GM12878 (cell line): ENCODE results near the gene RANBP1. TPM values are rescaled to one million over a fixed set of nuclear protein-coding genes. Genes with fewer than 3 reads are reported as not detected.

Experiments used
- ATAC-seq: fragments of 200-7000 bp; cut with Tn5 transposase; 3 replicates; pipeline ENCODE4 v1.9.1; 2020; ENCODE audit warnings: mild to moderate bottlenecking, moderate library complexity
- BruUV-seq: library from RNA; stranded (reverse); fragments of 400-500 nt; replicated peaks from 2 replicates; lab custom pipeline; 2021; lab: Mats Ljungman, UMichigan
- CTCF ChIA-PET: fragments of 300-600 bp; sonication (Branson Sonifier 250); formaldehyde crosslinking; extraction: SDS; loops from one replicate; lab custom pipeline; 2021; ENCODE audit warnings: inconsistent platforms; lab: Yijun Ruan, JAX
- POLR2A ChIA-PET: fragments of 350-600 bp; formaldehyde crosslinking; extraction: SDS; loops from one replicate; lab custom pipeline; 2021; ENCODE audit warnings: inconsistent platforms; lab: Charles Lee
- RAD21 ChIA-PET: fragments of 300-600 bp; sonication (Branson Sonifier 250); formaldehyde crosslinking; loops from one replicate; lab custom pipeline; 2023; ENCODE audit warnings: antibody characterized with exemption; ENCODE audit not compliant: unreplicated experiment; lab: Charles Lee
- SMC1A ChIA-PET: fragments of 300-600 bp; sonication (Branson Sonifier 250); formaldehyde crosslinking; loops from one replicate; lab custom pipeline; 2023; ENCODE audit not compliant: unreplicated experiment, uncharacterized antibody; lab: Charles Lee
- DNase-seq: peaks from one replicate; pipeline ENCODE4 v3.0.0-alpha.2; 2011; ENCODE audit warnings: low read depth, low spot score
- FAIRE-seq: peaks from 3 replicates; lab custom pipeline; 2011; peaks lifted over from hg19 to GRCh38; lab: Jason Lieb, UNC
- H2AFZ ChIP-seq: 2 replicates; pipeline ENCODE4 v1.6.0; 2011; ENCODE audit warnings: low read depth, low read length, control low read depth; ENCODE audit not compliant: control insufficient read depth
- H3K27ac ChIP-seq: 2 replicates; pipeline ENCODE4 v1.5.1; 2011; ENCODE audit warnings: control low read depth; ENCODE audit not compliant: control insufficient read depth, insufficient read depth
- H3K27me3 ChIP-seq, 2 experiments: replicated peaks in 1 of 2; 2 replicates each; pipeline versions ENCODE4 v1.6.0 to v1.6.1; 2011; ENCODE audit warnings: low read length in 1 of 2; ENCODE audit not compliant: control insufficient read depth in 2 of 2, insufficient read depth in 2 of 2
- H3K36me3 ChIP-seq, 2 experiments: 2 replicates each; pipeline ENCODE4 v1.5.1; 2011; ENCODE audit warnings: low read length in 1 of 2; ENCODE audit not compliant: control insufficient read depth in 2 of 2, insufficient read depth in 2 of 2
- H3K4me1 ChIP-seq: 2 replicates; pipeline ENCODE4 v1.6.1; 2011; ENCODE audit warnings: mild to moderate bottlenecking, low read length, moderate library complexity, mixed read lengths; ENCODE audit not compliant: control insufficient read depth, insufficient read depth
- H3K4me2 ChIP-seq: 2 replicates; pipeline ENCODE4 v1.6.0; 2011; ENCODE audit warnings: control low read depth; ENCODE audit not compliant: control insufficient read depth, insufficient read depth
- H3K4me3 ChIP-seq: fragments of 200-600 bp; sonication (generic); 2 replicates; pipeline ENCODE4 v1.5.1; 2016
- H3K79me2 ChIP-seq: 2 replicates; pipeline ENCODE4 v1.6.0; 2011; ENCODE audit warnings: low read length; ENCODE audit not compliant: control insufficient read depth, insufficient read depth
- H3K9ac ChIP-seq: 2 replicates; pipeline ENCODE4 v1.8.0; 2011; ENCODE audit warnings: low read length, control low read depth, mixed read lengths; ENCODE audit not compliant: control insufficient read depth, insufficient read depth
- H3K9me3 ChIP-seq: replicated peaks from 3 replicates; pipeline ENCODE4 v1.5.1; 2011; ENCODE audit warnings: mild to moderate bottlenecking, low read length; ENCODE audit not compliant: control insufficient read depth, insufficient read depth
- H4K20me1 ChIP-seq: 2 replicates; pipeline ENCODE4 v1.6.0; 2011; ENCODE audit not compliant: control insufficient read depth, insufficient read depth
- CHD2 ChIP-seq: IDR thresholded peaks from 2 replicates; pipeline ENCODE4 v1.6.1; 2011; ENCODE audit warnings: low read depth, low read length, improper control_type of control experiment, borderline replicate concordance
- CHD4 ChIP-seq: fragments of 200-600 bp; sonication (generic); IDR thresholded peaks from 2 replicates; pipeline ENCODE4 v1.6.1; 2016; ENCODE audit warnings: mild to moderate bottlenecking
- EED ChIP-seq: sonication (generic); IDR thresholded peaks from 2 replicates; pipeline ENCODE4 v1.6.1; 2016; ENCODE audit warnings: antibody characterized with exemption, low read depth
- MTA3 ChIP-seq: IDR thresholded peaks from 2 replicates; pipeline ENCODE4 v1.6.1; 2012; ENCODE audit warnings: low read length, inconsistent platforms, borderline replicate concordance
- RAD21 ChIP-seq: IDR thresholded peaks from 2 replicates; pipeline ENCODE4 v1.6.1; 2011; ENCODE audit warnings: mild to moderate bottlenecking, low read depth, low read length, moderate library complexity; ENCODE audit not compliant: insufficient read depth
- SMC3 ChIP-seq: IDR thresholded peaks from 2 replicates; pipeline ENCODE4 v1.6.1; 2011; ENCODE audit warnings: low read length, improper control_type of control experiment, borderline replicate concordance
- SUZ12 ChIP-seq: fragments of 200-600 bp; sonication (generic); IDR thresholded peaks from one replicate; pipeline ENCODE4 v1.6.1; 2018; ENCODE audit warnings: antibody characterized with exemption, mild to moderate bottlenecking; ENCODE audit not compliant: unreplicated experiment
- ZNF622 ChIP-seq: fragments of 450-650 bp; IDR thresholded peaks from 2 replicates; pipeline ENCODE4 v1.6.1; 2017; ENCODE audit warnings: mild to moderate bottlenecking, inconsistent platforms
- WGBS: methylation state at CpG from one replicate; pipeline ENCODE4 v1.1.6; 2016; ENCODE audit warnings: low lambda C conversion rate; ENCODE audit not compliant: insufficient replicate concordance, insufficient coverage; ENCODE audit errors: missing lambda C conversion rate; 5-methylcytosine and 5-hydroxymethylcytosine counted together
- in situ Hi-C: fragments of 300-500 bp; cut with MboI; formaldehyde crosslinking; loops from 9 replicates; pipeline ENCODE4 v1.14.3; 2018; ENCODE audit warnings: mixed read lengths
- intact Hi-C: fragments of 100-400 bp; cut with micrococcal nuclease; formaldehyde crosslinking; loops from one replicate; pipeline ENCODE4 v1.14.2; 2022; ENCODE audit not compliant: unreplicated experiment
- polyA plus RNA-seq, 11 experiments: library from polyadenylated mRNA; depleted of rRNA in 4 of 11; unstranded in 6 of 11; stranded (reverse) in 5 of 11; fragments of >200 nt; fragmentation: Nextera tagmentation in 4 of 11; fragmentation: Illumina TruSeq in 1 of 11; extraction: Ambion mirVana in 4 of 11; extraction: Trizol in 1 of 11; gene quantifications; 1 replicate in 1 of 11; 2 replicates in 10 of 11; pipeline versions ENCODE4 v1.2.1 to v1.2.3, GENCODE V29; 2011 to 2016; ENCODE audit warnings: inconsistent platforms in 2 of 11, missing spikeins in 2 of 11, low read depth in 1 of 11
- total RNA-seq, 4 experiments: library from RNA; depleted of rRNA in 3 of 4; stranded (reverse); fragments of >200 nt in 3 of 4; fragmentation: Illumina TruSeq in 1 of 4; extraction: Trizol in 1 of 4; gene quantifications; 2 replicates each; pipeline versions ENCODE4 v1.2.1 to v1.2.3, GENCODE V29; 2013 to 2021
- TF ChIP-seq, protein P1 (sequence below), 3 experiments: IDR thresholded peaks in 2 of 3; conservative IDR thresholded peaks in 1 of 3; 2 replicates each; pipeline ENCODE4 v1.5.1; 2011; ENCODE audit warnings: low read depth in 3 of 3, low read length in 3 of 3, mild to moderate bottlenecking in 3 of 3, control low read depth in 2 of 3, moderate library complexity in 2 of 3, inconsistent platforms in 1 of 3, mixed read lengths in 1 of 3; ENCODE audit not compliant: control insufficient read depth in 2 of 3, insufficient read depth in 1 of 3; ENCODE audit errors: extremely low read depth in 1 of 3
- TF ChIP-seq, protein P2 (sequence below): fragments of 450-650 bp; IDR thresholded peaks from 2 replicates; pipeline ENCODE4 v1.6.1; 2018; ENCODE audit warnings: borderline replicate concordance, mild to moderate bottlenecking; ENCODE audit not compliant: partially characterized antibody
- TF ChIP-seq, protein P3 (sequence below): fragments of 450-650 bp; IDR thresholded peaks from 2 replicates; pipeline ENCODE4 v1.6.1; 2017; ENCODE audit warnings: mild to moderate bottlenecking, moderate library complexity

The RANBP1 gene
- total and polyA plus RNA-seq, 10 of the 15 experiments (the other 5 are each of a cell fraction or from before 2014, with no cell fraction given) = 55.3 to 808 (median 394) TPM

DNA sequence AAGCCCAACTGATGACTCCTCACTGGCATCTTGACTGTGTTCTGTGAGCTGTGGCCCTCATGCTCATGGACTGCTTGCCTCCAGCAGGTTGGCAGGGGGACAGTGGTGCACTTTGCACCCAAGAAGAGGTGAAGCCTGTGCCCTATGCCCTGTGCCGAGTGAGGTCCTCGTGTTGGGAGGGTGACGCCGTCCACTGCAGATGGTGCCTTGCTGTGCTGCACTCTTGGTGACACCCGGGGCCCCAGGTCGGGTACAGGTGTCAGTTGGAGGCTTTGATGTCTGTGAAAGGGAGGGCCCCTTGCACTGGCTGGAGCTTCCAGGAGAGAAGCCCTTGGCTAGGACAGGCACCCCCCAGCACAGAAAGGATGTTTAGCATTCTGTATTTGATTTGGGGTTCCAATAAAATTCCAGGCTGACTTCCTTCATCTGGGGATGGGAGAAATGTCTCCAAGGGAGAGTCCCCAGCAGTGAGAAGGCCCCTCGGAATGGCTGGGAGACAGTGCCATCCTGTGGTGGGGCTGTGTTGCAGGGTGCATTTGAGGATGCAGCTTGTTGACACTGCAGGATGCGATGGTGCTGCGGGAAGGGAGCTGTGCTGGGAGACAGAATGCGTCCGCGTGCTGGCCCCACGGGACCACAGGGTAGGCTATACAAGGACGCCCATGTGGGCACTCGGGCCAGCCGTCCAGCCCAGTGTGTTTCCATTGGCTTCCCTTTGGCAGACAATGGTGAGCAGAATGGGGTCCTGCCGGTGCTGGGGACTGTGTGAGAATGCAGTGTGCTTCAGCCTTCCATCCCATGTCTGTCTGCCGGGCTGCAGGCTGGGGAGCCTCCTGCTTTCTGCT is 13.2 kb downstream of the RANBP1 start (continued):
- TF ChIP-seq, protein P1, sequence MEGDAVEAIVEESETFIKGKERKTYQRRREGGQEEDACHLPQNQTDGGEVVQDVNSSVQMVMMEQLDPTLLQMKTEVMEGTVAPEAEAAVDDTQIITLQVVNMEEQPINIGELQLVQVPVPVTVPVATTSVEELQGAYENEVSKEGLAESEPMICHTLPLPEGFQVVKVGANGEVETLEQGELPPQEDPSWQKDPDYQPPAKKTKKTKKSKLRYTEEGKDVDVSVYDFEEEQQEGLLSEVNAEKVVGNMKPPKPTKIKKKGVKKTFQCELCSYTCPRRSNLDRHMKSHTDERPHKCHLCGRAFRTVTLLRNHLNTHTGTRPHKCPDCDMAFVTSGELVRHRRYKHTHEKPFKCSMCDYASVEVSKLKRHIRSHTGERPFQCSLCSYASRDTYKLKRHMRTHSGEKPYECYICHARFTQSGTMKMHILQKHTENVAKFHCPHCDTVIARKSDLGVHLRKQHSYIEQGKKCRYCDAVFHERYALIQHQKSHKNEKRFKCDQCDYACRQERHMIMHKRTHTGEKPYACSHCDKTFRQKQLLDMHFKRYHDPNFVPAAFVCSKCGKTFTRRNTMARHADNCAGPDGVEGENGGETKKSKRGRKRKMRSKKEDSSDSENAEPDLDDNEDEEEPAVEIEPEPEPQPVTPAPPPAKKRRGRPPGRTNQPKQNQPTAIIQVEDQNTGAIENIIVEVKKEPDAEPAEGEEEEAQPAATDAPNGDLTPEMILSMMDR (IDR thresholded peaks at IDR 0.05 in 2 of 3, conservative IDR thresholded peaks at IDR 0.05 in 1 of 3; ENCODE audit: control insufficient read depth in 2 of 3, extremely low read depth in 1 of 3, insufficient read depth in 1 of 3, low read depth in 3 of 3, low read length in 3 of 3) = peak; percentile 46 to 79 (median 64); a peak in 5 of 6 replicates
- TF ChIP-seq SMC3 = peak; percentile 35; the same call in 1 of the 2 replicates

DNA sequence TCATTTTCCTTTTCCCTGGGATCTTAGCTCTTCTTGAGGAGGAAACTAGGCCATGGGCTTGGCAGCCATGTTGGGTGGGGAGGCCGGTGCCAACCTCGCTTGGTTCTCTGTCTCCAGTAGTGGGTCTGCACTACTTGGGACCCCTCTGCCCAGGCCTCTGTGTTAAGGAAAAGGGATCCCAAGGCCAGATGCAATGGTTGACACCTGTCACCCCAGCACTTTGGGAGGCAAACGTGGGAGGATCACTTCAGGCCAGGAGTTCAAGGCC is 13.8 kb downstream of the RANBP1 start:
- H3K27ac ChIP-seq = no peak overlapping the region
- no peak overlapping the region for H3K4me3 ChIP-seq
- H3K4me1 ChIP-seq = peaks cover 12% of the 10 kb centered on the region
- SMC1A ChIA-PET = interaction anchor here (0.9 to 1.5 kb wide), 2 partner anchors 11 to 107 kb away, joined by 3 to 5 read pairs; no protein-coding TSS in a partner anchor
- intact Hi-C loops (no loop called here), in situ Hi-C loops (no loop called here)
- no TSS peak for BruUV-seq
- no peak overlapping the region for H3K9ac ChIP-seq
- 79% methylated on average over 3 of the region's 3 CpGs for WGBS
- H4K20me1 ChIP-seq = no peaks in the 10 kb centered on the region
- H3K36me3 ChIP-seq = peaks cover 18 to 20% of the 10 kb centered on the region in 2 experiments; a peak in 3 of 4 replicates
- H3K9me3 ChIP-seq = no peaks in the 10 kb centered on the region
- POLR2A ChIA-PET = interaction anchor here (1.8 kb wide), 1 partner anchor 10 kb away, joined by 4 read pairs; no protein-coding TSS in a partner anchor
- H3K27me3 ChIP-seq = no peaks in the 10 kb centered on the region
- no peak overlapping the region for H3K4me2 ChIP-seq
- no peak for DNase-seq
- RAD21 ChIA-PET = interaction anchor here (1.1 kb wide), 1 partner anchor 156 kb away, joined by 3 read pairs; no protein-coding TSS in a partner anchor
- no peak for TF ChIP-seq CHD4
- TF ChIP-seq, protein P2, sequence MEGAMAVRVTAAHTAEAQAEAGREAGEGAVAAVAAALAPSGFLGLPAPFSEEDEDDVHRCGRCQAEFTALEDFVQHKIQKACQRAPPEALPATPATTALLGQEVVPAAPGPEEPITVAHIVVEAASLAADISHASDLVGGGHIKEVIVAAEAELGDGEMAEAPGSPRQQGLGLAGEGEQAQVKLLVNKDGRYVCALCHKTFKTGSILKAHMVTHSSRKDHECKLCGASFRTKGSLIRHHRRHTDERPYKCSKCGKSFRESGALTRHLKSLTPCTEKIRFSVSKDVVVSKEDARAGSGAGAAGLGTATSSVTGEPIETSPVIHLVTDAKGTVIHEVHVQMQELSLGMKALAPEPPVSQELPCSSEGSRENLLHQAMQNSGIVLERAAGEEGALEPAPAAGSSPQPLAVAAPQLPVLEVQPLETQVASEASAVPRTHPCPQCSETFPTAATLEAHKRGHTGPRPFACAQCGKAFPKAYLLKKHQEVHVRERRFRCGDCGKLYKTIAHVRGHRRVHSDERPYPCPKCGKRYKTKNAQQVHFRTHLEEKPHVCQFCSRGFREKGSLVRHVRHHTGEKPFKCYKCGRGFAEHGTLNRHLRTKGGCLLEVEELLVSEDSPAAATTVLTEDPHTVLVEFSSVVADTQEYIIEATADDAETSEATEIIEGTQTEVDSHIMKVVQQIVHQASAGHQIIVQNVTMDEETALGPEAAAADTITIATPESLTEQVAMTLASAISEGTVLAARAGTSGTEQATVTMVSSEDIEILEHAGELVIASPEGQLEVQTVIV = no peak
- no peak for TF ChIP-seq CHD2
- TF ChIP-seq ZNF622 = no peak
- no peak for TF ChIP-seq EED
- no peak for TF ChIP-seq SUZ12
- no peak for TF ChIP-seq RAD21
- TF ChIP-seq, protein P3, sequence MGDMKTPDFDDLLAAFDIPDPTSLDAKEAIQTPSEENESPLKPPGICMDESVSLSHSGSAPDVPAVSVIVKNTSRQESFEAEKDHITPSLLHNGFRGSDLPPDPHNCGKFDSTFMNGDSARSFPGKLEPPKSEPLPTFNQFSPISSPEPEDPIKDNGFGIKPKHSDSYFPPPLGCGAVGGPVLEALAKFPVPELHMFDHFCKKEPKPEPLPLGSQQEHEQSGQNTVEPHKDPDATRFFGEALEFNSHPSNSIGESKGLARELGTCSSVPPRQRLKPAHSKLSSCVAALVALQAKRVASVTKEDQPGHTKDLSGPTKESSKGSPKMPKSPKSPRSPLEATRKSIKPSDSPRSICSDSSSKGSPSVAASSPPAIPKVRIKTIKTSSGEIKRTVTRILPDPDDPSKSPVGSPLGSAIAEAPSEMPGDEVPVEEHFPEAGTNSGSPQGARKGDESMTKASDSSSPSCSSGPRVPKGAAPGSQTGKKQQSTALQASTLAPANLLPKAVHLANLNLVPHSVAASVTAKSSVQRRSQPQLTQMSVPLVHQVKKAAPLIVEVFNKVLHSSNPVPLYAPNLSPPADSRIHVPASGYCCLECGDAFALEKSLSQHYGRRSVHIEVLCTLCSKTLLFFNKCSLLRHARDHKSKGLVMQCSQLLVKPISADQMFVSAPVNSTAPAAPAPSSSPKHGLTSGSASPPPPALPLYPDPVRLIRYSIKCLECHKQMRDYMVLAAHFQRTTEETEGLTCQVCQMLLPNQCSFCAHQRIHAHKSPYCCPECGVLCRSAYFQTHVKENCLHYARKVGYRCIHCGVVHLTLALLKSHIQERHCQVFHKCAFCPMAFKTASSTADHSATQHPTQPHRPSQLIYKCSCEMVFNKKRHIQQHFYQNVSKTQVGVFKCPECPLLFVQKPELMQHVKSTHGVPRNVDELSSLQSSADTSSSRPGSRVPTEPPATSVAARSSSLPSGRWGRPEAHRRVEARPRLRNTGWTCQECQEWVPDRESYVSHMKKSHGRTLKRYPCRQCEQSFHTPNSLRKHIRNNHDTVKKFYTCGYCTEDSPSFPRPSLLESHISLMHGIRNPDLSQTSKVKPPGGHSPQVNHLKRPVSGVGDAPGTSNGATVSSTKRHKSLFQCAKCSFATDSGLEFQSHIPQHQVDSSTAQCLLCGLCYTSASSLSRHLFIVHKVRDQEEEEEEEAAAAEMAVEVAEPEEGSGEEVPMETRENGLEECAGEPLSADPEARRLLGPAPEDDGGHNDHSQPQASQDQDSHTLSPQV = no peak
- TF ChIP-seq MTA3 = no peak
- TF ChIP-seq, all 136 proteins: peak for 0
- ATAC-seq (no peak), FAIRE-seq (no peak)
- peaks cover 7% of the 10 kb centered on the region for H3K79me2 ChIP-seq
- H2AFZ ChIP-seq = no peak overlapping the region
- CTCF ChIA-PET = interaction anchor here (0.7 to 2.1 kb wide), 3 partner anchors 116 to 176 kb away, joined by 4 to 7 read pairs (median 5); no protein-coding TSS in a partner anchor
